Dendritic cell treated with granulocyte-macrophage colony-stimulating factor and Interleukin-4, amounts not matched to agents 40 ng/mL and 50 ng/mL, for 4 days (primary cell): Measurements from ENCODE around the gene DCTN2.
A peak's percentile ranks its signal among the peaks of the same experiment; 100 is the strongest.

Source experiments
- H3K27ac Mint-ChIP-seq: one replicate; pipeline ENCODE4 v1.8.0; 2022; ENCODE audit warnings: mild to moderate bottlenecking, mixed read lengths
- H3K27me3 Mint-ChIP-seq: one replicate; pipeline ENCODE4 v1.8.0; 2022; ENCODE audit warnings: mild to moderate bottlenecking, mixed read lengths
- H3K36me3 Mint-ChIP-seq: one replicate; pipeline ENCODE4 v1.8.0; 2022; ENCODE audit warnings: low read depth, mixed read lengths
- H3K4me1 Mint-ChIP-seq: one replicate; pipeline ENCODE4 v1.8.0; 2022; ENCODE audit warnings: low read depth, mixed read lengths
- H3K4me3 Mint-ChIP-seq: one replicate; pipeline ENCODE4 v1.8.0; 2022; ENCODE audit warnings: mild to moderate bottlenecking, moderate library complexity, mixed read lengths
- H3K9me3 Mint-ChIP-seq: one replicate; pipeline ENCODE4 v1.8.0; 2022; ENCODE audit warnings: mixed read lengths
- intact Hi-C: fragments of 100-400 bp; cut with micrococcal nuclease; formaldehyde crosslinking; loops from one replicate; pipeline ENCODE4 v1.15.0; 2022

The DCTN2 gene

GRCh38 chr12:57481671-57482070 is 65.3 kb downstream of the DCTN2 start:
- H3K4me1 Mint-ChIP-seq = peaks cover 54% of the 10 kb centered on the region
- peaks cover 12% of the 10 kb centered on the region for H3K36me3 Mint-ChIP-seq
- no peaks in the 10 kb centered on the region for H3K9me3 Mint-ChIP-seq
- intact Hi-C loops = no loop called here
- H3K27me3 Mint-ChIP-seq = no peaks in the 10 kb centered on the region
- H3K4me3 Mint-ChIP-seq = no peak overlapping the region
- peak overlapping the region; percentile 6 for H3K27ac Mint-ChIP-seq
